Globus pallidus (tissue), 1 donor: ENCODE results near the gene FAM98A.

ENCODE experiments used
- DNase-seq: peaks from one replicate; pipeline ENCODE4 v3.0.0-alpha.2; 2015; ENCODE audit warnings: low spot score

The FAM98A gene

DNA sequence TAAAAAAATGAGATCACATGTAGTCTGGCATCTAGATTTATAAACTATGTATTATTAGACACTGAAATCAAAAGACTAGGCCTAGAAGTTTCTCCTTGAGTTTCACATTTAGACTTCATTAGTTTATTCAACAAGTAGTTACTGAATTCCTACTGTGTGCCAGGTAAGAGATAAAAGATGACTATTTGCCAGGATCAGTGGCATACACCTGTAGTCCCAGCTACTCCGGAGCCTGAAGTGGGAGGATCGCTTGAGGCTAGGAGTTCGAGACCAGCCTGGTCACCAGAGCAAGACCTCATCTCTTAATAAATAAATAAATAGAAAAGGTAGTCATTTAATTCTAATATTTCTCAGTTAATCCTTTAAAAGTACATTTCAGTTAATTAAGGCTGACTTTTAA lies 2.1 kb downstream of the FAM98A start:
- no peak for DNase-seq

DNA sequence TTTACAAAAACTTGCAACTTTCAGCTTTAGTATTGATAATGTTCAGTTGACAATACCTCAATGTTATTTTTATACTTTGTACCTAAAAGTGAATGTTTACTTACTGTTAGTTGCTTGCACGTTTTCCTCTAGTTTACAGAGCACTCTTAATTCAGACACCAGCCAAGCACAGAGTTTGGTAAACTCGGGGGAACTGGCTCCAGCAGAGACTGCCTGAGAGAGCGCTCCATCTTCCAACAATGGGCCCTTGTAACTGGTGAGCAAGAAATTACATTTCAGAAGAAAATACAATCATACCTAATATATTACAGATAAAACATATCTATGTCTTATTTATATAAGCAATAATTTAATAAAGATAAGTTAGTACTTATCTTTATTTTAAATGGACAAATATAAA lies 3.7 kb downstream of the FAM98A start:
- peak; percentile 57 for DNase-seq

DNA sequence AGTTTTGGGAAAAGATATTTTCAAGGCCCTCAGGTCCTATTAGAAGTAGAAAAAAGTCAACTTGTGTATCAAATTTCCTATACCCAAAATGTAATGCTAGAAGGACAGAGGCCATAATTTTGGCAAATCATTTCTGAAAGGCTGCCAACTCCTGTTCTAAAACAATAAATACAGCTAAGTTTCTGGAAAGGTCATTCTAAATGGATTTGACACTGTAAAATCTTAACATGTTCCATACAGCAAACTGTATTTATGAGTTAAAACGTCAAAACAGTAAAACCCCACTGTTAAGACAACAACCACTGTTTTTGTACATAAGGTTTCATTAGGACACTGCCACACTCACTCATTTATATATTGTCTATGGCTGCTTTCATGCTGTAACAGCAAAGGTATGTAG lies 9.7 kb downstream of the FAM98A start:
- no peak for DNase-seq

DNA sequence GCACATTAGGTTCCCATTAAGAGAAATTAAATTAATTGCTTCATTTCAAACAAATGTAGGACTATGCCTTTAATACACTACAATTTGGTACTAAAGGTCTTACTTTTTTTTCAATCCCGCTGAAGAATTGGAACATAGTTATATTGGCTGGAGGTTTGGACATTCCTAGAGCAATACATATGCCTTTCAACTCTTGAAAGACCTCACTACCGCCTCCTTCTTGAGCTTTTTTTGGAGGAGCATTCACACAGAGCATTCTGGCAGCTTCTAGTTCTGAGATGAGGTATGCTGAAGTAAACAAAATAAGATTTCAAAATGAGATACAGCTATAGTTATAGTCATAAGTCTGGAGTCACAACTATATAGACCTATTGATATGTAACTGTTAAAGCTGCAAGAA lies 10.9 kb downstream of the FAM98A start:
- DNase-seq: no peak

DNA sequence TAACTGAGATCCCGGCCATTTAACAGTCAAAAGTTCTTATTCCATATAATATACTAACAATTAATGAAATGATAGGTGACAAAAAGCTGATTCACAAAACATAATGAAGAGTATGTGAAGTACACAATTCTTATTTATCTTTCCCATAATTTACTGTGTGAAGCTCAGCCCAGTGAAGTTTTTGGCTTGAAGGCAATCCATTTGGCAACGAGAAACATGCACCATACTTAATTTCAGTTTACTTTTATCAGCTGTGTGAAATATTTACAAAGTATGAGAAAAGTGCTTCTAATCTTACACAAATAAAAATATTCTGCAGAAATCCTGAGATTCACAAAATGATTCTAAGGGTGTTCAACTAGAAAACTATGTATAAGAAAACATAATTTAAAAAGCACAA lies 12.3 kb downstream of the FAM98A start:
- DNase-seq: no peak

DNA sequence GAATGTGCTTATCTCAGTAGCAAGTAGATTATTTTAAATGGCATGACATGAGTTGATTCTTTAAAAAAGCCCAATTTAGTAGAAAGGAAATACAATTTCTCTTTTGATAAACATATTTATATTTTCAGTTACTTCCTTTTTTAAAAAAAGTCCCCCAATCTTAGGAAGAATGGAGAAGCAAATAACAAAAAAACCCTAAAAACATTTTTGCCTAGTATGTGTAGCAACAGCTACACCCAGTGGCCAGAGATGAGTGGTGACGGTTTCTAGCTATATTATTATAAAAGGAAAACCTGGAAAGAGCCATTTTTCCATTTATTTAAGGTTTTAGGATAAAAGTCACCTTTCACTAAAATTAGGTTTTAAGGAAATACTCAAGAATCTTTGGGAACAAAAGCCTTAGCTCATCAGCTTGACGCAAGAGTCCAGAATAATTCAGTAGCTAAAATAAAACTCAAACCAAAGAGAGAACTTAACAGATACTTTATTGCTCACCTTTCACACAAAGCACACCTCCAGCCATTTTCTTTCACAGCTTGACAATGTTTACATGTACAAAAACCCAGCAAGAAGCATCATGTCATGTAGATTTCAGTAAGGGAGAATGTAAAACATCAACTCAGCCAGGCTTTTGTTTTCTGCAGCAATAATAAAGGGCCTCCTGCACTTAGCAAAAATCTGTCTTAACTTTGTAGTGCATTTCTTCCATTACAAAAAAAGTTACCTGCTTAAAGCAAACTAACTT lies 15.7 kb downstream of the FAM98A start:
- peak; percentile 73 for DNase-seq

DNA sequence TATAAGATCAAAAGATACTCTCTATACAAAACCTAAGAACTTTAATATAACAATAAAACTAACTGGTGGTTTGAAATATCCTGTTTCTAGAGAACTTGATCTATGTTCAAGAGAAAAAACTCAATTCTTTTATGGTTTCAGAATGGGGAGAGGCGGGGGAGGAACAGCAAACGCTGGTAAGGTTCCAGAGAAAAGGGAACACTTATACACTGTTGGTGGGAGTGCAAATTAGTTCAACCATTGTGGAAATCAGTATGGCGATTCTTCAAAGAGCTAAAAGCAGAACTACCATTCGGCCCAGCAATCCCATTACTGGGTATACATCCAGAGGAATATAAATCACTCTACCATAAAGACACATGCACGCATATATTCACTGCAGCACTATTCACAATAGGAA lies 17.2 kb downstream of the FAM98A start:
- no peak for DNase-seq

DNA sequence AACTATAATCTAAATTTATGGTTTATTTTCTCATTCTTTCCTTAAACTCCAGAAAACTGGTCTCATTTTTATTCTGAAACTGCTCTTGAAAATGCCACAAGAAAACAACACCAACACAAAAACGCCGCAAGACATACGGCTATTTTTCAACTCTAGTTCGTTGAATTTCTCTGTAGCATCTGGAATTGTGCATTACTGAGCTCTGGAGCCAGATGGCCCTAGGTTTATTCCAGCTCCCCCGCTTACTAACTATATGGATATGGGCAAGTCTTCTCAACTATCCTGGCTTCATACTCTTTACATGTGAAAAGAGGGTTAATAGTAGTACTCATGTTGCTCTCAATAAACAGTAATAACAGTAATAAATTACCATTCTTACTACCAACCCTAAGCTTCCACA lies 19.9 kb downstream of the FAM98A start:
- DNase-seq: no peak

DNA sequence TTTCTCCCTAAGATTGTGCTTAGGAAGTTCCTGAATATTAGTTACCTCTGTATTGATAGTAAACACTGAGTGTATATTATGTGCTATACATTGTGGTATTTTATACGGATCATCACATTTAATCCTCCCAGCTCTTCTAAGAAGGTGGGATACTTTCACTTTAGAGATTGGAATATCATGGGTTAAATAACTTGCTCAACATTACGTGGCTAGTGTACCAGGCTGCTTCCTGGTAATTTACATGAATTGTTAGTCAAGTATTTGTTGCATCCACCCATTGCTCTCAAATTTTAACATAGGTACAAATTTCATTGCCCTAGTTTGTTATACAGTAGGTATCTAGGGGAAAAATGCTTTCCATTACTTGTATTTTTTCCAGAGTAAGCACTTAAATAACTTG lies 21.4 kb downstream of the FAM98A start:
- DNase-seq: no peak

DNA sequence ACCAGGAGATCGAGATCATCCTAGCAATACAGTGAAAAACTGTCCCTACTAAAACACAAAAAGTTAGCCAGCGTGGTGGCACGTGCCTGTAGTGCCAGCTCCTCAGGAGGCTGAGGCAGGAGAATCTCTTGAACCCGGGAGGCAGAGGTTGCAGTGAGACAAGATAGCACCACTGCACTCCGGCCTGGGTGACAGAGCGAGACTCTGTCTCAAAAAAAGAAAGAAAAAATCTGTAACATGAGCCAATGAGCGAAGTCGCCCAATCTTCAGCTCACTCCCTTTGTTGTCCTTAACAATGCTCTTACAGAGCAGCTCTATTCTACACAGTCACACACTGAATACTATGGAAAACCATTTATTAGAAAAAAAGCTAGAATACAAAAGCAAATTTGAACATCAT lies 22.0 kb downstream of the FAM98A start:
- peak; percentile 84 for DNase-seq

DNA sequence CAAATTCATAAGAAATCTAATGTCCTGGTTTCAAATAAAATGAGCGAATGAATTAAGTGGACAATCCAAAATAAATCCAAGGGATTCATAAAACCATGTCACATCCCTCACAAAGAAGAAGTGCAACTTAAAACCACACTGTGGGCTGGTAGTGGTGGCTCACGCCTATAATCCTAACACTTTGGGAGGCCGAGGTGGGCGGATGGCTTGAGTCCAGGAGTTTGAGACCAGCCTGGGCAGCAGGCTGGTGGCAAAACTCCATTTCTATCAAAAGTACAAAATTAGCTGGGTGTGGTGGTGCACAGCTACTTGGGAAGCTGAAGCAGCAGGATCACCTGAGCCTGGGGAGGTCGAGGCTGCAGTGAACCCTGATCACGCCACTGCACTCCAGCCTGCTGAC lies 25.4 kb downstream of the FAM98A start:
- DNase-seq: no peak

DNA sequence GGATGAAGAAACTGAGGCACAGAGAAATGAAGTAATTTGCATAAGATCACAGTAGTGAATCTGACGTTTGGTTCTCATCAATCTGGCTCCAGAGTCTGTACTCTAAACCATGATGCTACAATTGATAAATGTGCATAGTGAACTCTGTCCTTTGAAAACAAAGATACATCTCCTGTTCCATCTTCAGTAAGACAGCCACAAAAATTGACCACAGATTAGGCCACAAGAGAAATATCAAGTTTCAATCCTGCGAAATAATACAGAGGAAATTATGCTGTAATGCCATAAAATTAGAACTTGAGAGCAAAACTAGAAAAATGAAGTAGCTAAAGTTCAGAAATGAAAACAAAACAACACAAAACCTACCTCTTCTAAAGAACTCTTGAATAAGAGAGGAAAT lies 28.4 kb downstream of the FAM98A start:
- DNase-seq: no peak

DNA sequence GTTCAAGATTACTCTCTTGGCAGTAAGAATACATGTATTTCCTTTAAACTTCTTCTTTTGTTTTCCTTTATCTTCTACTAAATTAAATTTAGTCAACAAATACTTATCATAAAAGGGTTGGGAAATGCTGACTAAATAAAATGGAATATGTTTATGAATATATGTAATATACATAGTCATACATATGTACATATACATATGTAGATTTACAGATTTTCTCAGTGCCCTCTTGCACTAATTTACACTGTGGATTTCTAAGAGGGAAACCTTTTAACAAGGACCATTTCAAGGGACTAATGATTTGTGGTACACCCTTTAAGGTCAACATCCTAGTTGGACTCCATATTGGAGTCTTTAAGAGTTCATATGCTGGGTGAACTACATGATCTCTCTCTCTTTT lies 37.2 kb downstream of the FAM98A start:
- no peak for DNase-seq

DNA sequence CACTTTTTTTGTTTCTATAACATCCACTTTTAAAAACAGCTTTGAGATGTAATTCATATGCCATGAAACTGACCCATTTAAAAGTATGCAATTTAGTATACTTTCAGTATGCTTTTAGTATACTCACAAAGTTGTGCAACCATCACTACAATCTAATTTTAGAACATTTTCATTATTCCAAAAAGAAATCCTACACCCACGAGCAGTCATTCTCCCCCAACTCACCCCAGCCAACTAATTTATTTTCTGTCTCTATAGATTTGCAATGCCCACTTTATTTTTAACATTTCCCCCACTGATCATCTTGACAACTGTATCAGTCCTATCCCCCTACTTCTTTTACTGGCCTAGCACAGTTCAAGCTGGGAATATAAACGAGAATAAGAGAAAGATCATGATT lies 39.1 kb downstream of the FAM98A start:
- DNase-seq: no peak

DNA sequence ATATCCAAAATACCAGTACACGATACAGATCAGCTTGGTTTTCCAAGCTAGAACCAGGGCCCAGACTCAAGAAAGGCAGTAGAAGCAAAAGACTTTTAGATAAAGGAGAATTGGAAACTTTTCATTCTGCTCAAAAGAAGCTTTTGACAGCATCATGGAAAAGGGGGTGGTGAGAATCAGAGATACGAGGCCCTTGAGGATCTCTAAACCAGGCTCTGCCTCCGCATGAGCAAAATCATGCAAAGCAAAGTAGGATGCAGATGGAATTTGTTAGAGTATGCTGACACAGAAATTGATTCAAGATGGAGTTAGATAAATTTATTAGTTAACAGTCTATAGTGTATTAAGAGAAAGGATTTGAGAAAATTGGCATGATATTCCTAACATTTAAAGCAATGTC lies 39.8 kb downstream of the FAM98A start:
- no peak for DNase-seq

DNA sequence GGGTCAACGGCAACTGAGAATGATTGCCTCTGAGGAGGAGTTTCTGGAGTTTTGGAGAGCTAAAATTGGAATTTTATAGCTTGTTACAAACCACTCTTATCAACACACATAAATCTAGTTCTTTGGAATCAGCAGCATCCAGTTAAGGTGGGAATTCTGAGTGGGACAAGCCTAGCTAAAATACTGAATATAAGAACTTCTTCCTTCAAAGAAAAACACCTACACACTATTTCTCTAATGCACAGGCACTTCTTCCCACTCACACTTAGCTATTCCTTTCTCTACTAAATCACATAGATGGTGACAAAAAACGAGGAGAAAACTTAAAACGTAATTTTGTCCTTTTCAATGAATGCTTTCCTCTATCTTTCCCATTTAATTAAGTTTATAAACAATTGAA lies 43.4 kb downstream of the FAM98A start:
- DNase-seq: no peak

DNA sequence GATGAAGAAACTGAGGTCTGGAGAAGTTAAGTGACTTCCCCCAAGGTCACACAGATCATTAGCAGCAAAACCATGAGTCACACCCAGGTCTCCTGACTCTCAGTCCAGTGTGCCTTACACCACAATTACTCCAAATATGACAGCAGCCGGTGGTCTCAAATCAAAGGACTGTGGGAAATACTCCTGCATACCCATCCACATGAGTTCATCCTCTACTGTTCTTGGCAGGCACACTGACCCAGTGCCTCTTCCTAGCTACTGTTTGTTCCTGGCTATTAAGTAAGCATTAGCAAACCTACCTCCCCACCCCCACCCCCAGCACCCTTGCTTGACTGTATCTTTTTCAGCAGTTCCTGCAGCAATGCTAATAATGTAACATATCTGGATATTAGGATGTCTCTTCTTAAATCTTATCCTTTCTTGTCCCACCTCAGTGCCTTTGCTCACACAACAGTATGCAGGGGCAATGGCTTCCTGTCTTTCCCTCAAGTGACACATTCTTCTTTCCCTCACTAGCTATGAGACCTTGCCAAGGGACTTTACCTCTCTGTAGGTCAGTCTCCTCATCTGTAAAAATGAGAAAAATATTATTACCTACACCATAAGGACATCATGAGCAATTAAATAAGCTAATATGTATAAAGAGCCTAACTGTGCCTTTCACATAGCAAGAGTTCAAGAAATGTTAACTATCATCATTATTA lies 46.2 kb downstream of the FAM98A start:
- DNase-seq: no peak

DNA sequence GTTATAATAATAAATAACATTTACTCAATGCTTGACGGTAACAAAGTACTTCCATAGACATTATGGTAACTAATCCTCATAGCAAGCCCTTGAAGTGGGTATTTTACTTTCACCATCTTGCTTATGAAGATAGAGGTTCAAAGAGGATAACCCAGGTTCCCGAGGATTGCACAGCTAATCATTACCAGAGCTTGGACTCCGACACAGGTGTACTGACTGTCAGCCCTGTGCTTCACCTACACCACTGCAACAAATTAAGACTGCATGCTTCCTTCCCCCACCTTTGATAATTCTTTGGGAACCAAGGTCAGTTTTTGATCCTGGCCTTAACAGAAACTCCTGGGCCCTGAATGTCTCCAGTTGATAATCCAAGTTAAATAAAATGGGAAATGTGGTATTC lies 48.9 kb downstream of the FAM98A start:
- no peak for DNase-seq

DNA sequence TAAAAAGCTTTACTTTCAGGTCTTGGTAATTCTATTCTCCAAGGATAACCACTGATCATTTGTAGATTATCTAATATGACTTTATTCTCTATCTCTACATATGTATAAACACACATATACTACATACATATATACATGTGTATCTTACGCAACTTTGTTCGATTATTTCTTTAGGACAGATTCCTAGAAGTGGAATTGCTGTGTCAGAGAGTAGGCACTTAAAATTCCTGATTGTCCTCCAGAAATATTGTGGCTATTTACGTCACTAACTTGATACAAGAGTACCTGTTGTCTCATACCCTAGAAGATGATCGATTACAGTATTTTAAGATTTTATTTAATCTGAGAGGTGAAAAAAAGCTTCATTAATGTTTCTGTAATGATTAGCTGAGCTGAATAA lies 57.9 kb downstream of the FAM98A start:
- DNase-seq: no peak

DNA sequence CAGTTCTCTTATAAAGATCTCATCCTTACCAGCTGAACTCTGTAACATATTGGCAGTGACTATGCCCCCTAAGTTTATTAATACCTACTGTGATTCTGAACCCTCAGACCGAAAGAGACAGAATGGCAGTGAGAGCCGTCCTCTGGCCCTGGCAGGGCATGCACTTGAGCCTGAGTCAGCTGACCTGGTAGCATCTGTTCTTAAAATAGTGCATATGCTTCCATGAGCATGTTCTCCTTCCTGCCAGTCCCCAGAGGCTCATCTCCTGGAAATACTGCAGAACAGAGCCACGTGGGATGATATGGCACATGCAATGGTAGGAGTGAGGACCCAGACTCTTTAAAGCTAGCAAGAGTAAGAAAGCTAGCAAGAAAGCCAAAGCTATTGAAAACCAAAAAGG lies 63.7 kb downstream of the FAM98A start:
- DNase-seq: no peak
